MCF 10A (cell line): ENCODE measurements around the gene POLH. TPM values are rescaled to one million over a fixed set of nuclear protein-coding genes. Genes with fewer than 3 reads are reported as not detected.
"Not testable (repeated sequence)": the region's sequence is repeated elsewhere in the genome, so short reads cannot be mapped to it uniquely, and the experiment has no call there.

Source experiments
- Bru-seq: library from RNA; stranded (reverse); fragments of 400-500 nt; gene quantifications from one replicate; lab custom pipeline; 2021; lab: Mats Ljungman, UMichigan
- BruChase-seq, 2 experiments: library from RNA; stranded (reverse); fragments of 400-500 nt; gene quantifications; one replicate each; lab custom pipeline; 2021; lab: Mats Ljungman, UMichigan
- BruUV-seq: library from RNA; stranded (reverse); fragments of 400-500 nt; replicated peaks from 2 replicates; lab custom pipeline; 2021; lab: Mats Ljungman, UMichigan
- CTCF ChIA-PET: fragments of 300-600 bp; sonication (Branson Sonifier 250); formaldehyde crosslinking; extraction: SDS; loops from one replicate; lab custom pipeline; 2021; ENCODE audit warnings: antibody characterized with exemption, inconsistent platforms; lab: Yijun Ruan, JAX
- POLR2A ChIA-PET: fragments of 300-600, 350-650 bp; sonication (Branson Sonifier 250); formaldehyde crosslinking; extraction: SDS; loops from one replicate; lab custom pipeline; 2020; ENCODE audit warnings: antibody characterized with exemption, inconsistent platforms; lab: Yijun Ruan, JAX
- DNase-seq: peaks from one replicate; pipeline ENCODE4 v3.0.0-alpha.2; 2018; ENCODE audit not compliant: unreplicated experiment
- H3K27ac Mint-ChIP-seq: one replicate; pipeline ENCODE4 v1.8.0; 2022; ENCODE audit warnings: mild to moderate bottlenecking, low read depth, mixed read lengths; ENCODE audit not compliant: unreplicated experiment
- H3K27me3 Mint-ChIP-seq: one replicate; pipeline ENCODE4 v1.8.0; 2022; ENCODE audit warnings: mixed read lengths; ENCODE audit not compliant: insufficient read depth, unreplicated experiment
- H3K36me3 Mint-ChIP-seq: one replicate; pipeline ENCODE4 v1.8.0; 2022; ENCODE audit warnings: mild to moderate bottlenecking, moderate library complexity, mixed read lengths; ENCODE audit not compliant: insufficient read depth, unreplicated experiment
- H3K4me1 Mint-ChIP-seq: one replicate; pipeline ENCODE4 v1.8.0; 2022; ENCODE audit warnings: mixed read lengths; ENCODE audit not compliant: insufficient read depth, unreplicated experiment
- H3K4me3 Mint-ChIP-seq: one replicate; pipeline ENCODE4 v1.8.0; 2022; ENCODE audit warnings: mild to moderate bottlenecking, moderate library complexity, mixed read lengths; ENCODE audit not compliant: unreplicated experiment
- H3K9me3 Mint-ChIP-seq: one replicate; pipeline ENCODE4 v1.8.0; 2022; ENCODE audit warnings: mixed read lengths; ENCODE audit not compliant: unreplicated experiment
- intact Hi-C: fragments of 100-400 bp; cut with micrococcal nuclease; formaldehyde crosslinking; loops from 2 replicates; pipeline ENCODE4 v1.14.1; 2022
- long read RNA-seq: library from polyadenylated mRNA; stranded (forward); transcript quantifications from one replicate; pipeline ENCODE4 v2.0.0, GENCODE V29; 2022
- total RNA-seq: library from RNA; stranded (reverse); gene quantifications from 2 replicates; pipeline ENCODE4 v1.2.3, GENCODE V29; 2022
- TF ChIP-seq, protein P1 (sequence below): fragments of 200-600 bp; IDR thresholded peaks from one replicate; pipeline ENCODE4 v1.8.0; 2022; ENCODE audit warnings: antibody characterized with exemption, mild to moderate bottlenecking; ENCODE audit not compliant: unreplicated experiment

The POLH gene
- total RNA-seq (34.5 and 36.7 TPM in 2 replicates), Bru-seq, nascent RNA (percentile 76 among the genes with signal in this experiment), BruChase-seq, experiment 1, labeled RNA remaining after a 6-hour chase (percentile 73 among the genes with signal in this experiment), BruChase-seq, experiment 2, labeled RNA remaining after a 2-hour chase (percentile 75 among the genes with signal in this experiment)
- long read RNA-seq, transcript POLH-202 (11 exons, 3,540 nt) = major isoform, 16 of 36 reads
- long read RNA-seq, partial matches to known transcripts = 3 of 36 reads
- long read RNA-seq, other reads (novel, unspliced or antisense) = 17 of 36 reads

DNA sequence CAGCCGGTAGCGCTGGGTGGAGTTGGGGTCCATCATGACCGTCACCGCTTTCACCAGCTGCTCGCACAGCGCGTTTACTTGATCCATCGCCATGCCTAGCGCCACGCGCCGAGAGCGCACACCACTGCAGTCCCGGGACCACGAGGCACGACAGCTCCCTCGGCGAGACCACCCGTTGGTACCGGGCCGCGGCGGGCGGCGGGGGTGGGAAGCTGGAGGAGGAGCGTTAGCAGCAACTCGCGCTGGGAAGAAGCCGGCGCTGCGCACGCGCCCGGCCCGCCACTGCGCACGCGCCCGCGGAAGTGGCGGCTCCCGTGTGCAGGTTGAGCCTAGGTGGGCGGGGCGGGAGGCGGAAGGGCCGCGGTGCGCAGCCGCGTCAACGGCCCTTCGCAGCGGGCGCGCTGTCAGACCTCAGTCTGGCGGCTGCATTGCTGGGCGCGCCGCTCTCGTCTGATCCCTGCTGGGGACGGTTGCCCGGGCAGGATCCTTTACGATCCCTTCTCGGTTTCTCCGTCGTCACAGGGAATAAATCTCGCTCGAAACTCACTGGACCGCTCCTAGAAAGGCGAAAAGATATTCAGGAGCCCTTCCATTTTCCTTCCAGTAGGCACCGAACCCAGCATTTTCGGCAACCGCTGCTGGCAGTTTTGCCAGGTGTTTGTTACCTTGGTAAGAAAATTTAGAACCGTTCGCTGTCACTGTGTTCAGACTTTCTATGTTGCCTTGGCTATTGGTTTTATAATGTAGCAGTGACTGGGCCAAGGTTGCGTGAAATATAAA lies at the start of gene POLH, which contains the start of gene XPO5:
Gene POLH (plus strand): TSS at position 414 of the 780 bp plus-strand sequence. CDS start 6,135 bp downstream, outside the sequence.
Gene XPO5 (minus strand): TSS at position 267 of the 780 bp plus-strand sequence. CDS start 174 bp downstream, at position 93.
- peak; percentile 92 for DNase-seq
- peaks cover 20% of the 10 kb centered on the region for H3K4me1 Mint-ChIP-seq

DNA sequence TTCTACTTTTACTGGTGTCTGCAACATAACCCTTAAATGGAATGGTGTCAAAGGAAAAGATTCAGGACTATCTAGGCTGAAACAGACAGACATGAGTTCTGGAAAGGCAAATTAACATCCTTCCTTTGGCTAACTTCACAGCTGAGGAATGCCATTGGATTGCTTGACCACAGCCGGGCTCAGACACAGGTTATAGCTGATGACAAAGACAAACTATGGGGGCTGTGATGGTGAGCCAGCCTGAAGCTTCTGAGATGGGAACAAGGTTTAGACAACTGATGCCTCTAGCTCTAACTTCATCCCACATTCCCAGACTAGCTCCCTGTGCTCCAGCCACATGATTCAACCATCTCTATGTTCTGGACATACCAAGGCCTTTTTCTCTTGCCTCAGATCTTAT lies 43.8 kb upstream of the POLH start:
- no TSS peak for BruUV-seq
- ChIA-PET POLR2A (interaction anchor here (0.8 to 1.3 kb wide), 3 partner anchors 8 to 12 kb away, joined by 3 to 4 read pairs (median 3); no protein-coding TSS in a partner anchor), CTCF (interaction anchor here (0.9 kb wide), 1 partner anchor 25 kb away, joined by 3 read pairs; no protein-coding TSS in a partner anchor)
- no peaks in the 10 kb centered on the region for H3K4me1 Mint-ChIP-seq
- H3K9me3 Mint-ChIP-seq = no peaks in the 10 kb centered on the region
- H3K4me3 Mint-ChIP-seq = no peak overlapping the region
- DNase-seq = no peak
- intact Hi-C loops = no loop called here
- TF ChIP-seq, protein P1, sequence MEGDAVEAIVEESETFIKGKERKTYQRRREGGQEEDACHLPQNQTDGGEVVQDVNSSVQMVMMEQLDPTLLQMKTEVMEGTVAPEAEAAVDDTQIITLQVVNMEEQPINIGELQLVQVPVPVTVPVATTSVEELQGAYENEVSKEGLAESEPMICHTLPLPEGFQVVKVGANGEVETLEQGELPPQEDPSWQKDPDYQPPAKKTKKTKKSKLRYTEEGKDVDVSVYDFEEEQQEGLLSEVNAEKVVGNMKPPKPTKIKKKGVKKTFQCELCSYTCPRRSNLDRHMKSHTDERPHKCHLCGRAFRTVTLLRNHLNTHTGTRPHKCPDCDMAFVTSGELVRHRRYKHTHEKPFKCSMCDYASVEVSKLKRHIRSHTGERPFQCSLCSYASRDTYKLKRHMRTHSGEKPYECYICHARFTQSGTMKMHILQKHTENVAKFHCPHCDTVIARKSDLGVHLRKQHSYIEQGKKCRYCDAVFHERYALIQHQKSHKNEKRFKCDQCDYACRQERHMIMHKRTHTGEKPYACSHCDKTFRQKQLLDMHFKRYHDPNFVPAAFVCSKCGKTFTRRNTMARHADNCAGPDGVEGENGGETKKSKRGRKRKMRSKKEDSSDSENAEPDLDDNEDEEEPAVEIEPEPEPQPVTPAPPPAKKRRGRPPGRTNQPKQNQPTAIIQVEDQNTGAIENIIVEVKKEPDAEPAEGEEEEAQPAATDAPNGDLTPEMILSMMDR = no peak
- H3K36me3 Mint-ChIP-seq = peaks cover 85% of the 10 kb centered on the region
- no peaks in the 10 kb centered on the region for H3K27me3 Mint-ChIP-seq
- no peak overlapping the region for H3K27ac Mint-ChIP-seq

More for the DNA sequence above, at the start of gene POLH, which contains the start of gene XPO5:
- Mint-ChIP-seq H3K4me3 (peak within 1 kb of the TSS; percentile 100), H3K9me3 (no peaks in the 10 kb centered on the region), H3K27me3 (no peaks in the 10 kb centered on the region), H3K36me3 (peaks cover 49% of the 10 kb centered on the region), H3K27ac (peak within 1 kb of the TSS; percentile 90)
- intact Hi-C loops = no loop called here
- no TSS peak for BruUV-seq
- ChIA-PET CTCF (interaction anchor here (0.6 to 1.2 kb wide), 3 partner anchors 40 to 499 kb away, joined by 3 to 6 read pairs (median 4); no protein-coding TSS in a partner anchor), POLR2A (interaction anchor here (0.6 to 4.1 kb wide), 27 partner anchors 9 to 830 kb away, joined by 3 to 43 read pairs (median 4); partner anchors contain the start of genes GTPBP2, LRRC73, MAD2L1BP and MRPS18A)
- TF ChIP-seq, protein P1 = peak; percentile 8

DNA sequence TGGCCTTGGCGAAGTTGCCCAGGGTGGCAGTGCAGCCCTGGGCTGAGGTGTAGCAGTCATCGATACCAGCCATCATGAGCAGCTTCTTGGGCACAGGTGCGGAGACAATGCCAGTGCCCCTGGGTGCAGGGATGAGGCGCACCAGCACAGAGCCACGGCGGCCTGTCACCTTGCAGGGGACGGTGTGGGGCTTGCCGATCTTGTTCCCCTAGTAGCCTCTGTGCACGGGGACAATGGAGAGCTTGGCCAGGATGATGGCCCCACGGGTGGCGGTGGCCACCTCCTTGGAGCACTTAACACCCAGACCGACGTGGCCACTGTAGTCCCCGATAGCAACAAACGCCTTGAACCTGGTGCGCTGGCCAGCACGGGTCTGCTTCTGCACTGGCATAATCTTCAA lies 37.0 kb upstream of the POLH start:
- ChIA-PET CTCF (interaction anchor here (1.4 kb wide), 1 partner anchor 9 kb away, joined by 3 read pairs; no protein-coding TSS in a partner anchor), POLR2A (interaction anchor here (1.4 kb wide), 1 partner anchor 11 kb away, joined by 4 read pairs; no protein-coding TSS in a partner anchor)
- BruUV-seq, H3K27ac Mint-ChIP-seq, DNase-seq, H3K9me3 Mint-ChIP-seq, H3K27me3 Mint-ChIP-seq, H3K4me1 Mint-ChIP-seq, intact Hi-C loops, H3K4me3 Mint-ChIP-seq: not testable (repeated sequence)
- H3K36me3 Mint-ChIP-seq = peaks cover 83% of the 10 kb centered on the region

DNA sequence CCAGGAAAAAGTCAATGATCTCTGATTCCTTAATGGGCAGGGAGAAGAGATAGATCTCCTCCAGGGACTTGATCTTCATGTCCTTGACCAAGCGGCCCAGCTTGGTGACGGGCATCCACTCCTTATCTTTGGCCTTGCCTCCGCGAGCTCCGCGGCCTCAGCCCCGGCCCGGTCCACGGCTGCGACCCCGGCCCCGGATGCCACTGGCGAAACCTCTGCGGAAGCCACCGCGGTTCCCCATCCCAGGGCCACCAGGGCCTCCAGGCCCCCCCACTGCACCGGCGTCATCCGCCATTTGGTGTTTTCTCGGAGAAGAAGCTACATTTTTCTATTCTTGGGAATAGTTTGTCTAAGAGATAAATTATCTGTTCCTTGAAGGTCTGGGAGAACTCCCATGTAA lies 36.6 kb upstream of the POLH start:
- POLR2A ChIA-PET, BruUV-seq: not testable (repeated sequence)
- peaks cover 81% of the 10 kb centered on the region for H3K36me3 Mint-ChIP-seq

More for the DNA sequence above, 36.6 kb upstream of the POLH start:
- H3K4me1 Mint-ChIP-seq, H3K4me3 Mint-ChIP-seq, H3K9me3 Mint-ChIP-seq, H3K27ac Mint-ChIP-seq, H3K27me3 Mint-ChIP-seq, CTCF ChIA-PET, DNase-seq, intact Hi-C loops: not testable (repeated sequence)
